ENCODE measurements around the gene TBC1D5.

Gene TBC1D5

GRCh38 chr3:17336291-17336690 lies 406.1 kb downstream of the TBC1D5 start:
- DNase-seq: no peak

- no peak for DNase-seq
These were observed 408.5 kb downstream of the TBC1D5 start for GRCh38 chr3:17333893-17334292.

GRCh38 chr3:17333446-17333845 lies 409.0 kb downstream of the TBC1D5 start:
- no peak for DNase-seq

- no peak for DNase-seq
These were observed 411.8 kb downstream of the TBC1D5 start for GRCh38 chr3:17330660-17331059.

GRCh38 chr3:17329927-17330326 lies 412.5 kb downstream of the TBC1D5 start:
- peak; percentile 44 for DNase-seq

GRCh38 chr3:17322106-17322793 lies 420.2 kb downstream of the TBC1D5 start:
- DNase-seq: peak; percentile 29

GRCh38 chr3:17320266-17320665 lies 422.2 kb downstream of the TBC1D5 start:
- no peak for DNase-seq

- DNase-seq: no peak
These were observed 426.5 kb downstream of the TBC1D5 start for GRCh38 chr3:17315897-17316296.

- DNase-seq: no peak
These were observed 428.3 kb downstream of the TBC1D5 start for GRCh38 chr3:17314171-17314570.

- DNase-seq: no peak
These were observed 428.7 kb downstream of the TBC1D5 start for GRCh38 chr3:17313746-17314145.

GRCh38 chr3:17310983-17311382 lies 431.4 kb downstream of the TBC1D5 start:
- DNase-seq: no peak

- no peak for DNase-seq
These were observed 434.5 kb downstream of the TBC1D5 start for GRCh38 chr3:17307887-17308286.

- no peak for DNase-seq
These were observed 434.9 kb downstream of the TBC1D5 start for GRCh38 chr3:17307482-17307881.

GRCh38 chr3:17304969-17305368 lies 437.5 kb downstream of the TBC1D5 start:
- DNase-seq: no peak

- DNase-seq: no peak
These were observed 439.7 kb downstream of the TBC1D5 start for GRCh38 chr3:17302774-17303173.

GRCh38 chr3:17302170-17302569 lies 440.3 kb downstream of the TBC1D5 start:
- no peak for DNase-seq

GRCh38 chr3:17301271-17301670 lies 441.2 kb downstream of the TBC1D5 start:
- no peak for DNase-seq

GRCh38 chr3:17300441-17300840 lies 442.0 kb downstream of the TBC1D5 start:
- no peak for DNase-seq

- no peak for DNase-seq
These were observed 444.4 kb downstream of the TBC1D5 start for GRCh38 chr3:17298038-17298437.

GRCh38 chr3:17292556-17292955 lies 449.9 kb downstream of the TBC1D5 start:
- no peak for DNase-seq

- DNase-seq: no peak
These were observed 451.5 kb downstream of the TBC1D5 start for GRCh38 chr3:17290894-17291293.

GRCh38 chr3:17288839-17289399 lies 453.5 kb downstream of the TBC1D5 start:
- DNase-seq: no peak

- no peak for DNase-seq
These were observed 455.3 kb downstream of the TBC1D5 start for GRCh38 chr3:17287006-17287689.

- DNase-seq: no peak
These were observed 464.4 kb downstream of the TBC1D5 start for GRCh38 chr3:17278006-17278405.
